ENCODE data around the gene TAF4. TPM values are rescaled to one million over a fixed set of nuclear protein-coding genes. Genes with fewer than 3 reads are reported as not detected.

TAF4 gene
- total RNA-seq, 3 donors from 2014 or later, result 11.1 to 13.0 (median 12.7) TPM

GRCh38 chr20:62063981-62064769 lies 1.5 kb downstream of the TAF4 start:
- intact Hi-C loops (cut with DNase I; ENCODE audit: low total_unique reads), result no loop called here
- H3K36me3 ChIP-seq, result no peaks in the 10 kb centered on the region
- no peak overlapping the region for H3K27ac ChIP-seq
- peaks cover 0 to 17% of the 10 kb centered on the region in 2 donors for H3K4me1 ChIP-seq
- DNase-seq (ENCODE audit: low spot score in 2 of 2), result peak; percentile 27 to 55
- H3K9me3 ChIP-seq, result no peaks in the 10 kb centered on the region
- peak overlapping the region; percentile 40 to 81 (median 55) for H3K4me3 ChIP-seq
- TF ChIP-seq POLR2AphosphoS5 (IDR thresholded peaks at IDR 0.05) (no peak), POLR2A (IDR thresholded peaks at IDR 0.05) (no peak)
- TF ChIP-seq, protein P1, sequence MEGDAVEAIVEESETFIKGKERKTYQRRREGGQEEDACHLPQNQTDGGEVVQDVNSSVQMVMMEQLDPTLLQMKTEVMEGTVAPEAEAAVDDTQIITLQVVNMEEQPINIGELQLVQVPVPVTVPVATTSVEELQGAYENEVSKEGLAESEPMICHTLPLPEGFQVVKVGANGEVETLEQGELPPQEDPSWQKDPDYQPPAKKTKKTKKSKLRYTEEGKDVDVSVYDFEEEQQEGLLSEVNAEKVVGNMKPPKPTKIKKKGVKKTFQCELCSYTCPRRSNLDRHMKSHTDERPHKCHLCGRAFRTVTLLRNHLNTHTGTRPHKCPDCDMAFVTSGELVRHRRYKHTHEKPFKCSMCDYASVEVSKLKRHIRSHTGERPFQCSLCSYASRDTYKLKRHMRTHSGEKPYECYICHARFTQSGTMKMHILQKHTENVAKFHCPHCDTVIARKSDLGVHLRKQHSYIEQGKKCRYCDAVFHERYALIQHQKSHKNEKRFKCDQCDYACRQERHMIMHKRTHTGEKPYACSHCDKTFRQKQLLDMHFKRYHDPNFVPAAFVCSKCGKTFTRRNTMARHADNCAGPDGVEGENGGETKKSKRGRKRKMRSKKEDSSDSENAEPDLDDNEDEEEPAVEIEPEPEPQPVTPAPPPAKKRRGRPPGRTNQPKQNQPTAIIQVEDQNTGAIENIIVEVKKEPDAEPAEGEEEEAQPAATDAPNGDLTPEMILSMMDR (IDR thresholded peaks at IDR 0.05), result no peak
- H3K27me3 ChIP-seq, result no peaks in the 10 kb centered on the region

- H3K27me3 ChIP-seq, result no peaks in the 10 kb centered on the region
- peaks cover 0 to 17% of the 10 kb centered on the region in 2 donors for H3K4me1 ChIP-seq
- H3K9me3 ChIP-seq, result no peaks in the 10 kb centered on the region
- peak in 1 of 2 donors; percentile 46 for DNase-seq (ENCODE audit: low spot score in 2 of 2)
- intact Hi-C loops (cut with DNase I; ENCODE audit: low total_unique reads), result no loop called here
- peak overlapping the region; percentile 40 to 81 (median 55) for H3K4me3 ChIP-seq
- no peaks in the 10 kb centered on the region for H3K36me3 ChIP-seq
- H3K27ac ChIP-seq, result no peak overlapping the region
- TF ChIP-seq POLR2A (IDR thresholded peaks at IDR 0.05), result no peak
- no peak for TF ChIP-seq POLR2AphosphoS5 (IDR thresholded peaks at IDR 0.05)
- TF ChIP-seq, protein P1 (IDR thresholded peaks at IDR 0.05), result no peak
Observed at GRCh38 chr20:62063315-62063980, 2.2 kb downstream of the TAF4 start.

DNA sequence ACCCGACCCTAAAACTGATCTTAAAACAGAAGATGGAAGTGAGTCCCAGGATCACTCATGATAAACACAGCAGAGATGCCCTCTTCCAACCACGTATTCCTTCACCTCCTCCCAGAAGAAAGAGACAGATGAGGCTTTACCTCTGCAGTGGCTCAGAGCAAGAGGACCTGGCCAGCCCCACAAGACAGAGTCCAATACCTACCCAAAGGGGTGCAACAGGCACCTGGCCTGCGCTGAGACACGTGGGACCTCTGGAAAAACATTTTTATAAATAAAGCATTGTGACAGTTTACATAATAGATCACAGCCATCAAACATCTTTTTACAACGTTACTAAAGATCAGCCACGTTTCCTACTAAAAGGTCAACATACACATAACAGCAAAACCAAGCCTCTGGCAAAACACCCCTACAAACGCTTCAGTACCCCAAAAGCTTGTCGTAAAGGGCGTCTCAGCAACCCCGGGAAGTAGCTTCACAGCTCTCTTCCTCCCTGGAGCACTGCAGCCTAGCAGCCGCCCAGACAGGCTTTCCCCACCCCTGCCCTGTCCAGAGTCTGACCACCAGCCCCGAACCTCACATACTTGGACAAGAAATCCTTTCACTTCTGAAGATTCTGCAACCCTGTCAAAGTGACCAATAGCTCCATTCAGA lies 2.9 kb downstream of the TAF4 start:
- intact Hi-C loops (cut with DNase I; ENCODE audit: low total_unique reads), result no loop called here
- DNase-seq (ENCODE audit: low spot score in 2 of 2), result peak in 1 of 2 donors; percentile 17
- Histone ChIP-seq H3K27me3 (no peaks in the 10 kb centered on the region), H3K36me3 (no peaks in the 10 kb centered on the region), H3K4me3 (no peak overlapping the region), H3K9me3 (no peaks in the 10 kb centered on the region), H3K4me1 (peaks cover 0 to 13% of the 10 kb centered on the region in 2 donors), H3K27ac (no peak overlapping the region)
- TF ChIP-seq, protein P1 (IDR thresholded peaks at IDR 0.05), result no peak
- no peak for TF ChIP-seq POLR2A (IDR thresholded peaks at IDR 0.05)
- no peak for TF ChIP-seq POLR2AphosphoS5 (IDR thresholded peaks at IDR 0.05)

DNA sequence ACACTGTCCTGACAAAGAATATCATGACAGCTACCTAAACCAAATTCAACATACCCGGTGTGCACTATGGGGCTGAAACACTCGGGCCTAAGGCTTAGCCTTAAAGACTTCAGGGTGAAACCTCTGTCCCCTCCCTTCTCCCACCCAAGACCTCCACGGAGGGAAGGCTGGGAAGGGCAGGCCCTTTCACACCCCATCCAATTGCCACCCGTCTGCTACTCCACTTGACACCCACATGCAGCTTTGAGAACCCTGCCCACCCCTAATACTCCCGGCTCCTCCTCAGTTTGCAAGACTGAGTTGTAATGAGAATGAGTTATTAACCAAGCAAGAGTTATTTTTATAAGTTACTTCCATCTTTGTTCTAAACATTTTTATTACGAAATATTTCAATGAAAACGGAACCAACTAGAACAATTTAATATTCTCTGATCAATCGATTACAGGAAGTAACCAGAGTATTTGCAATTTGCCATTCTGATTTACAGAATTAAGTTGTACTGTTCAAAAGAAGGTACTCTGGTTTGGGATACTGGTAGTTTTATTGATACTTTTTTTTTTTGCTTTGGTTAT lies 3.7 kb downstream of the TAF4 start:
- H3K27me3 ChIP-seq, result no peaks in the 10 kb centered on the region
- intact Hi-C loops (cut with DNase I; ENCODE audit: low total_unique reads), result no loop called here
- DNase-seq (ENCODE audit: low spot score in 2 of 2), result no peak
- H3K9me3 ChIP-seq, result no peaks in the 10 kb centered on the region
- H3K36me3 ChIP-seq, result no peaks in the 10 kb centered on the region
- no peak overlapping the region for H3K27ac ChIP-seq
- no peak overlapping the region for H3K4me3 ChIP-seq
- TF ChIP-seq, protein P1 (IDR thresholded peaks at IDR 0.05), result no peak
- TF ChIP-seq POLR2AphosphoS5 (IDR thresholded peaks at IDR 0.05) (no peak), POLR2A (IDR thresholded peaks at IDR 0.05) (no peak)
- H3K4me1 ChIP-seq, result peaks cover 0 to 13% of the 10 kb centered on the region in 2 donors
